ENCODE data around the gene FHOD3. TPM values are rescaled to one million over a fixed set of nuclear protein-coding genes. Genes with fewer than 3 reads are reported as not detected.

Gene FHOD3
- total RNA-seq, 1 experiment from 2014 or later: 22.7 TPM

GRCh38 chr18:36389811-36390581 lies 92.5 kb downstream of the FHOD3 start:
- Histone ChIP-seq H3K9me3 (ENCODE audit: control insufficient read depth, insufficient read depth, low read depth, low read length) (0 out of 2 replicates have a peak, but pooled peaks cover under 1% of the 10 kb centered on the region), H3K4me1 (ENCODE audit: control insufficient read depth, insufficient read depth, low read length) (no peaks in the 10 kb centered on the region), H3K36me3 (ENCODE audit: control insufficient read depth, insufficient read depth, low read length) (no peaks in the 10 kb centered on the region), H3K4me3 (ENCODE audit: low read depth in 2 of 2, low read length in 2 of 2) (no peak overlapping the region), H3K27me3 (ENCODE audit: control insufficient read depth, insufficient read depth, low read length) (no peaks in the 10 kb centered on the region), H3K27ac (ENCODE audit: low read length) (no peak overlapping the region)
- ChIA-PET CTCF (interaction anchor here (0.5 kb wide), 1 partner anchor 802 kb away, joined by 5 read pairs; no protein-coding TSS in a partner anchor), POLR2A (no interaction called here)
- intact Hi-C loops (cut with micrococcal nuclease; ENCODE audit: unreplicated experiment): no loop called here
- TF ChIP-seq, protein P1, sequence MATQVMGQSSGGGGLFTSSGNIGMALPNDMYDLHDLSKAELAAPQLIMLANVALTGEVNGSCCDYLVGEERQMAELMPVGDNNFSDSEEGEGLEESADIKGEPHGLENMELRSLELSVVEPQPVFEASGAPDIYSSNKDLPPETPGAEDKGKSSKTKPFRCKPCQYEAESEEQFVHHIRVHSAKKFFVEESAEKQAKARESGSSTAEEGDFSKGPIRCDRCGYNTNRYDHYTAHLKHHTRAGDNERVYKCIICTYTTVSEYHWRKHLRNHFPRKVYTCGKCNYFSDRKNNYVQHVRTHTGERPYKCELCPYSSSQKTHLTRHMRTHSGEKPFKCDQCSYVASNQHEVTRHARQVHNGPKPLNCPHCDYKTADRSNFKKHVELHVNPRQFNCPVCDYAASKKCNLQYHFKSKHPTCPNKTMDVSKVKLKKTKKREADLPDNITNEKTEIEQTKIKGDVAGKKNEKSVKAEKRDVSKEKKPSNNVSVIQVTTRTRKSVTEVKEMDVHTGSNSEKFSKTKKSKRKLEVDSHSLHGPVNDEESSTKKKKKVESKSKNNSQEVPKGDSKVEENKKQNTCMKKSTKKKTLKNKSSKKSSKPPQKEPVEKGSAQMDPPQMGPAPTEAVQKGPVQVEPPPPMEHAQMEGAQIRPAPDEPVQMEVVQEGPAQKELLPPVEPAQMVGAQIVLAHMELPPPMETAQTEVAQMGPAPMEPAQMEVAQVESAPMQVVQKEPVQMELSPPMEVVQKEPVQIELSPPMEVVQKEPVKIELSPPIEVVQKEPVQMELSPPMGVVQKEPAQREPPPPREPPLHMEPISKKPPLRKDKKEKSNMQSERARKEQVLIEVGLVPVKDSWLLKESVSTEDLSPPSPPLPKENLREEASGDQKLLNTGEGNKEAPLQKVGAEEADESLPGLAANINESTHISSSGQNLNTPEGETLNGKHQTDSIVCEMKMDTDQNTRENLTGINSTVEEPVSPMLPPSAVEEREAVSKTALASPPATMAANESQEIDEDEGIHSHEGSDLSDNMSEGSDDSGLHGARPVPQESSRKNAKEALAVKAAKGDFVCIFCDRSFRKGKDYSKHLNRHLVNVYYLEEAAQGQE (IDR thresholded peaks at IDR 0.05; ENCODE audit: insufficient read depth in 1 of 2, low read depth in 2 of 2, low read length in 1 of 2): no peak
- TF ChIP-seq SIN3A (IDR thresholded peaks at IDR 0.05; ENCODE audit: borderline replicate concordance, insufficient read depth, low read depth, low read length): no peak
- no peak for TF ChIP-seq TCF7L2 (IDR thresholded peaks at IDR 0.05; ENCODE audit: low read depth, low read length)
- no peak for TF ChIP-seq POLR2AphosphoS5 (IDR thresholded peaks at IDR 0.05; ENCODE audit: low read depth, low read length)
- TF ChIP-seq, protein P2, sequence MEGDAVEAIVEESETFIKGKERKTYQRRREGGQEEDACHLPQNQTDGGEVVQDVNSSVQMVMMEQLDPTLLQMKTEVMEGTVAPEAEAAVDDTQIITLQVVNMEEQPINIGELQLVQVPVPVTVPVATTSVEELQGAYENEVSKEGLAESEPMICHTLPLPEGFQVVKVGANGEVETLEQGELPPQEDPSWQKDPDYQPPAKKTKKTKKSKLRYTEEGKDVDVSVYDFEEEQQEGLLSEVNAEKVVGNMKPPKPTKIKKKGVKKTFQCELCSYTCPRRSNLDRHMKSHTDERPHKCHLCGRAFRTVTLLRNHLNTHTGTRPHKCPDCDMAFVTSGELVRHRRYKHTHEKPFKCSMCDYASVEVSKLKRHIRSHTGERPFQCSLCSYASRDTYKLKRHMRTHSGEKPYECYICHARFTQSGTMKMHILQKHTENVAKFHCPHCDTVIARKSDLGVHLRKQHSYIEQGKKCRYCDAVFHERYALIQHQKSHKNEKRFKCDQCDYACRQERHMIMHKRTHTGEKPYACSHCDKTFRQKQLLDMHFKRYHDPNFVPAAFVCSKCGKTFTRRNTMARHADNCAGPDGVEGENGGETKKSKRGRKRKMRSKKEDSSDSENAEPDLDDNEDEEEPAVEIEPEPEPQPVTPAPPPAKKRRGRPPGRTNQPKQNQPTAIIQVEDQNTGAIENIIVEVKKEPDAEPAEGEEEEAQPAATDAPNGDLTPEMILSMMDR (IDR thresholded peaks at IDR 0.05): no peak
- in situ Hi-C loops (cut with HindIII; ENCODE audit: low pct_unique_long_range_greater_than_20kb, low sequenced_read_pairs): no loop called here
- no peak for DNase-seq (ENCODE audit: low read depth, low spot score)
- no TSS peak for BruUV-seq (replicated peaks)
- no peak for ATAC-seq

- ChIA-PET CTCF (no interaction called here), POLR2A (no interaction called here)
- H3K27ac ChIP-seq (ENCODE audit: low read length): no peak overlapping the region
- no peaks in the 10 kb centered on the region for H3K36me3 ChIP-seq (ENCODE audit: control insufficient read depth, insufficient read depth, low read length)
- H3K4me1 ChIP-seq (ENCODE audit: control insufficient read depth, insufficient read depth, low read length): no peaks in the 10 kb centered on the region
- in situ Hi-C loops (cut with HindIII; ENCODE audit: low pct_unique_long_range_greater_than_20kb, low sequenced_read_pairs): no loop called here
- DNase-seq (ENCODE audit: low read depth, low spot score): no peak
- H3K4me3 ChIP-seq (ENCODE audit: low read depth in 2 of 2, low read length in 2 of 2): no peak overlapping the region
- intact Hi-C loops (cut with micrococcal nuclease; ENCODE audit: unreplicated experiment): no loop called here
- no peak for TF ChIP-seq SIN3A (IDR thresholded peaks at IDR 0.05; ENCODE audit: borderline replicate concordance, insufficient read depth, low read depth, low read length)
- TF ChIP-seq TCF7L2 (IDR thresholded peaks at IDR 0.05; ENCODE audit: low read depth, low read length): no peak
- TF ChIP-seq POLR2AphosphoS5 (IDR thresholded peaks at IDR 0.05; ENCODE audit: low read depth, low read length): no peak
- TF ChIP-seq, protein P2 (IDR thresholded peaks at IDR 0.05): no peak
- TF ChIP-seq, protein P1 (IDR thresholded peaks at IDR 0.05; ENCODE audit: insufficient read depth in 1 of 2, low read depth in 2 of 2, low read length in 1 of 2): no peak
- no peaks in the 10 kb centered on the region for H3K27me3 ChIP-seq (ENCODE audit: control insufficient read depth, insufficient read depth, low read length)
- ATAC-seq: no peak
- H3K9me3 ChIP-seq (ENCODE audit: control insufficient read depth, insufficient read depth, low read depth, low read length): peaks cover 16% of the 10 kb centered on the region; the same call in 1 of the 2 replicates
- no TSS peak for BruUV-seq (replicated peaks)
These were observed 94.1 kb downstream of the FHOD3 start for GRCh38 chr18:36391426-36392145.

All from Panc1 (cell line).